ENCODE results near the gene ZSCAN1.

ZSCAN1 gene

GRCh38 chr19:58040751-58041525 is 7.1 kb downstream of the ZSCAN1 start:
- Histone ChIP-seq H3K27ac (no peak overlapping the region), H3K4me3 (no peak overlapping the region)
- TF ChIP-seq CTCF (IDR thresholded peaks at IDR 0.05): no peak
- no peak for DNase-seq (ENCODE audit: low spot score)

GRCh38 chr19:58042495-58043340 is 8.9 kb downstream of the ZSCAN1 start:
- DNase-seq (ENCODE audit: low spot score): no peak

GRCh38 chr19:58044391-58044790 is 10.6 kb downstream of the ZSCAN1 start:
- no peak for DNase-seq (ENCODE audit: low spot score)
- H3K27ac ChIP-seq: no peak overlapping the region
- no peak for TF ChIP-seq CTCF (IDR thresholded peaks at IDR 0.05)
- H3K4me3 ChIP-seq: no peak overlapping the region

More at GRCh38 chr19:58042495-58043340, 8.9 kb downstream of the ZSCAN1 start:
- TF ChIP-seq CTCF (IDR thresholded peaks at IDR 0.05): no peak
- H3K4me3 ChIP-seq: no peak overlapping the region
- H3K27ac ChIP-seq: no peak overlapping the region

GRCh38 chr19:58044886-58045285 is 11.1 kb downstream of the ZSCAN1 start:
- no peak for DNase-seq (ENCODE audit: low spot score)
- no peak for TF ChIP-seq CTCF (IDR thresholded peaks at IDR 0.05)
- no peak overlapping the region for H3K27ac ChIP-seq
- H3K4me3 ChIP-seq: no peak overlapping the region

GRCh38 chr19:58045411-58046050 is 11.7 kb downstream of the ZSCAN1 start:
- DNase-seq (ENCODE audit: low spot score): no peak
- H3K27ac ChIP-seq: no peak overlapping the region
- no peak overlapping the region for H3K4me3 ChIP-seq
- no peak for TF ChIP-seq CTCF (IDR thresholded peaks at IDR 0.05)

GRCh38 chr19:58046856-58047255 is 13.0 kb downstream of the ZSCAN1 start:
- H3K4me3 ChIP-seq: no peak overlapping the region
- no peak for DNase-seq (ENCODE audit: low spot score)
- H3K27ac ChIP-seq: no peak overlapping the region
- TF ChIP-seq CTCF (IDR thresholded peaks at IDR 0.05): no peak

All from coronary artery (tissue), 2 donors.